MV-4-11 (cell line): Measurements from ENCODE around the gene TMEM225.
"Not testable (repeated sequence)": the region's sequence is repeated elsewhere in the genome, so short reads cannot be mapped to it uniquely, and the experiment has no call there.

Experiments
- DNase-seq: peaks from one replicate; lab custom pipeline; 2025; lab: John Stamatoyannopoulos, UW

Gene TMEM225, protein sequence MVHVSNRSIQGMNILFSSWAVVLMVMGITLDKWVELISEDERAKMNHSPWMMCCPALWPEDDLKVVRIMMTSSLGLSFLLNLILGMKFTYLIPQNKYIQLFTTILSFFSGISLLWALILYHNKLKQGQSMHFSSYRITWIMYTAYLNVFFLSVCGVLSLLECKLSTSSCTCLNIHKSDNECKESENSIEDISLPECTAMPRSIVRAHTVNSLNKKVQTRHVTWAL

GRCh38 chr11:123885570-123885969, at the start of gene TMEM225:
TSS of gene TMEM225 (minus strand) at chr11:123885670. CDS start at chr11:123885425, 245 bp downstream.
- DNase-seq: no peak

- no peak for DNase-seq
Observed at GRCh38 chr11:123924027-123924426, 38.6 kb upstream of the TMEM225 start.

DNA sequence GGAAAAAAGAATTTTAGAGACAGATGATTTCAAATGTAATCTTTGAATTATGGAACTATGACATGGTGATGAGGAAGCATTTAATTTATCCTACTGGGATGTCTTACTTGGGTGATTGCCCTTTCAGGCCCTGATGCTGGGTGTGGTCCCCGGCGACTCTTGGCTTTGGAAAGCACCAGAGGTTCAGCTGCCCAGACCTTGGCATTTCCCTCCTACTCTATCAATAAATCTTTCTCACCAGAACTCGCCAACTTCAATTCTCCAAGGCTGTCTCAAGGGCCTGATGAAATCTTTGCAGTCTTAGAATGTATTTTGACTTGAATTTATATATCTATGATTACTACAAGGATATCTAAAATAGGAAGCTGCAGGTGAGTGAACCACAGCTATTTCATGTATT, 35.5 kb upstream of the TMEM225 start:
- no peak for DNase-seq

DNA sequence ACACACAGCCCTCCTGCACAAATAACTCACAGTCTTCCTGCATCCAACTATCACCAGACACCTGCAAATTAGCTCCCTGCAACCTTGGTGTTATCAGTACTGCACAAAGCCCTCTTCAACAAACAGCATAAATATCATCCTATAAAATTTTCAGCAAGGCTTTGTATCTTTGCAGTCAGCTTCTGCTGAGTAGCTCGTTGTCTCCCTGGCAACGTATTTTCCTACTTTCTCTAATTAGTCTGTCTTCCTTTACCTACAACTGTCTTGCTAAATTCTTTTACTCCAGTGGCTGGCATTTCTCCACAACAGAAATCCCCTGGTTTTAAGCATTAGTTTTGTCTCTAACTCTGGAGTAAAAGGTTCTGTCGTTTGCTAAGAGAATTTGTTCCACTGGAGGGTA, 20.4 kb upstream of the TMEM225 start:
- no peak for DNase-seq

DNA sequence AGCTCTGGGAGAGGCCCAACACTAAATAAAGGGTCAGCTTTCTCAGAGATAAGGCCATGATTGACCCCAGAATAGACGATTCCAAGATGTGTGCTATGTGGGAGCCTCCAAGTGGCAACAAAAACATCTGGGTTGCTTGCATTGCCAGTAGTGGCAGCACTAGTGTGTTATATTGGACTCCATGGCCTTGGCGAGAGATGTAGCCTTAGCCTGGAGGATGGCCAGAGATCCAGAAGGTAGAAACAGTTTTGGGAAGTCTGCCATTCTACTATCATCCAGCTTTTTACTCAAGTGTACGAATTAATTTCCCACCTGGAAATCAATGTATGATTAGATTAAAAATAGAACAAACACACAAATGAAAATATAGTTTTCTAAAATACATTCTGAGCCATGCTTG, 19.5 kb upstream of the TMEM225 start:
- no peak for DNase-seq

DNA sequence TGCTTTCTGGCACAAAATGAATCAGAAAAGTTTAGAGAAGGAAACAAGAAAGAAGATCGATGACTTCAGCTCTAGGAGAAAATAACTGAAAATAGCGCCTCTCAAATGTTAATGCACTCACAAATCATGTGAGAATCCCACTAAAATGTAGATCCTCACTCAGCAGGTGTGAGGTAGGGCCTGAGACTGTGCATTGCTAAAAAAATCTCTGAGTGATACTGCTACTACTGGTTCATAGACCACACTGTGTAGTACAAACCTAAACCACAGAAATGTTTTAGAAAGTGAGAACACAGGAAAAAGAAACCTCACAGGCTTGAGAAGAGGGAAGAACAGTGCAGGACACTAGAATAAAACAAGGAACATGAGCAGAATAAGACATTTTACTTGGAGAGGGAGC, 18.5 kb upstream of the TMEM225 start:
- DNase-seq: no peak

DNA sequence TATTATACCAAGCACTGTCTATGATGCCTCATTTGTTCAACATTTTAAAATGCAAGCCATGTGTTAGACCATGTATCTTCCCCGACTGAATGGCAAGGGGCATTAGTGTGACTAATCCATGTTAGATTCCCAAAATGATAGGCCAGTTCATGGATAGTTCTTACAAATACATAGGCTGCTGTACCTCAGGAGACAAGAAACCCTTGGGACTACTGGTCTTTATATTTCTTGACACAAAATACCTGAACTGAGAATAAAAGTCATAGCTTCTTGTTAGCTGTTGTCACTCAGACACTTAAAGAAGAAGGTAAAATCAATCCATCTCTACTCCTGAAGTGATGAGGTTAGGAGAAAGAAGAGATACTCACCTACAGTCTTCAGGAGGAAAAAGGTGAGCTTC, 16.4 kb upstream of the TMEM225 start, which contains the start of gene OR8D4:
Gene OR8D4, plus strand, starts transcription at position 301 of the 400 bp plus-strand sequence. CDS start 4,265 bp downstream, outside the sequence.
- DNase-seq: no peak

GRCh38 chr11:123899792-123900191, 14.3 kb upstream of the TMEM225 start:
- no peak for DNase-seq

- no peak for DNase-seq
Observed at GRCh38 chr11:123892031-123892430, 6.6 kb upstream of the TMEM225 start.

DNA sequence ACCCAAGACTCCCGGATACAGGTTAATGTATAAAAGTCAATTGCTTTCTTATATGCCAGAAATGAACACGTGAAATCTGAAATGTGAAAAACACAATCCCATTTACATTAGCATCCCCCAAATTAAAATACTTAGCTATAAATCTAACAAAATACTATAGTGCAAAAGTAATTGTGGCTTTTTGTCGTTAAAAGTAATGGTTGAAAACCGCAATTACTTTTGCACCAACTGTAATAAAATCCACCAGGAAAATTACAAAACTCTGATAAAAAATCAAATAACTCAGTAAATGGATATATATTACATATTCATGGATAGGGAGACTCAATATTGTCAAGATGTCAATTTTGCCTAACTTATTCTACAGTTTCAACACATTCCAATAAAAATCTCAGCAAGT, 4.6 kb downstream of the TMEM225 start:
- DNase-seq: no peak

DNA sequence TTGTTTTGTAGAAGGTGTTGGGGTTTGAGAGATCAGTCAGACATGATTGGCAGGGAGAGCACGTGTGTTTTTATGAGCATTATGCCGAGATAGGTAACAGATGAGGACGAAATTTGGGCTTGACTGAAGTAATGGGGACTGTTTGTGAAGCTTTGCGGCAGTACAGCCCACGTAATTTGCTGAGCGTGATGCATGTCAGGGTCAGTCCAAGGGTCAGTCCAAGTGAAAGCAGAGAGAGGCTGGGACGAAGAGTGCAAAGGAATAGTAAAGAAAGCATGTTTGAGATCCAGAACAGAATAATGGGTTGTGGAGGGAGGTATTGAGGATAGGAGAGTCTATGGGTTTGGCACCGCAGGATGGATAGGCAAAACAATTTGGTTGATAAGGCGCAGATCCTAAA, 17.7 kb downstream of the TMEM225 start:
- DNase-seq: not testable (repeated sequence)

DNA sequence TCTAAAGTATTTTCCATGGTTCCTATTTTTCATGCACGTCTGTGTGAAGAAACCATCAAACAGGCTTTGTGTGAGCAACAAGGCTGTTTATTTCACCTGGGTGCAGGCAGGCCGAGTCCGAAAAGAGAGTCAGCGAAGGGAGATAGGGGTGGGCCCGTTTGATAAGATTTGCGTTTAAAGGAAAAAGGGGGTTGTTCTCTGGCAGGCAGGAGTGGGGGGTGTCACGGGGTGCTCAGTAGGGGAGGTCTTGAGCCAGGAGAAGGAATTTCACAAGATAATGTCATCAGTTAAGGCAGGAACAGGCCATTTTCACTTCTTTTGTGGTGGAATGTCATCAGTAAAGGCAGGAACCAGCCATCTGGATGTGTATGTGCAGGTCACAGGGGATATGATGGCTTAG, 20.2 kb downstream of the TMEM225 start:
- DNase-seq: not testable (repeated sequence)

- no peak for DNase-seq
Observed at GRCh38 chr11:123859731-123860130, 25.7 kb downstream of the TMEM225 start.

DNA sequence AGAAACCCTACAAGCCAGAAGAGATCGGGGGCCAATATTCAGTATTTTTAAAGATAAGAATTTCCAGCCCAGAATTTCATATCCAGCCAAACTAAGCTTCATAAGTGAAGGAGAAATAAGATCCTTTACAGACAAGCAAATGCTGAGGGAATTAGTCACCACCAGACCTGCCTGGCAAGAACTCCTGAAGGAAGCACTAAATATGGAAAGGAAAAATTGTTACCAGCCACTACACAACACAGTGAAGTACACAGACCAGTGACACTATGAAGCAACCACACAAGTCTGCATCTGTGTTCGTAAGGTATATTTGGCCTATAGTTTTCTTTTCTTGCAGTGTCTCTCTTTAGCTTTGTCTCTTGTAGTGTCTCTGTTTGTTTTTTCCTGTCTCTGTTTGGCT, 29.0 kb downstream of the TMEM225 start:
- no peak for DNase-seq

GRCh38 chr11:123853038-123853437, 32.4 kb downstream of the TMEM225 start:
- no peak for DNase-seq

GRCh38 chr11:123852321-123852720, 33.1 kb downstream of the TMEM225 start:
- no peak for DNase-seq

GRCh38 chr11:123851110-123851509, 34.4 kb downstream of the TMEM225 start:
- DNase-seq: no peak

DNA sequence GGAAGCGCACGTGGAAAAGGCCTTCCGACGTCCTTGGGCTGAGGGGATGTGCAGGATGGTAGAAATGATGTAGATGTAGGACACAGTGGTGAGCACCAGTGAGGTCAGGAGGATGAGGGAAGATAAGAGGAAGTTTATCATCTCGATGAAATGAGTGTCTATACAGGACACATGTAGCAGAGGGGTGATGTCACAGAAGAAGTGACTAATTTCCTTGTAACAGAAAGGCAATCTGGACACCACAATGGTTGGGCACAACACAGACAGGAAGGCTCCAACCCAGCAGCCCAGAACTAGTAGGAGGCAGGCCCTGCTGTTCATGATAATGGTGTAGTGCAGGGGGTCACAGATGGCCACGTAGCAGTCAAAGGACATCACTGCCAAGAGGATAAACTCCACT, 44.3 kb downstream of the TMEM225 start:
- DNase-seq: peak; percentile 44

DNA sequence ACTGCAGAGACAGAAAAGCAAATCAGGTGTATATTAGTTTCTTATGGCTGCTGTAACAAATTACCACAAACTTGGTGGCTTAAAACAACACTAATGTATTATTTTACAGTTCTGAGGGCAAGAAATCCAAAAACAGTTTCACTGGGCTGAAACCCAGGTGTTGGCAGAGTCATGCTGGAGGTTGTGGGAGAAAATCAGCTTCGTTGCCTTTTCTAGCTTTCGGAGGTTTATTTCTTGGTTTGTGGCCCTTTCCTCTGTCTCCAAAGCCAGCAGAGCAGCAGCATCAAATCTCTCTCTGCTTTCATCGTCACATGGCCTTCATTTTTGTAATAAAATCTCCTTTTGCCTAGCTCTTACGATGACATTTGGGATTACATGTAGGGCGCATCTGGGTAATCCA, 46.3 kb downstream of the TMEM225 start:
- DNase-seq: no peak

DNA sequence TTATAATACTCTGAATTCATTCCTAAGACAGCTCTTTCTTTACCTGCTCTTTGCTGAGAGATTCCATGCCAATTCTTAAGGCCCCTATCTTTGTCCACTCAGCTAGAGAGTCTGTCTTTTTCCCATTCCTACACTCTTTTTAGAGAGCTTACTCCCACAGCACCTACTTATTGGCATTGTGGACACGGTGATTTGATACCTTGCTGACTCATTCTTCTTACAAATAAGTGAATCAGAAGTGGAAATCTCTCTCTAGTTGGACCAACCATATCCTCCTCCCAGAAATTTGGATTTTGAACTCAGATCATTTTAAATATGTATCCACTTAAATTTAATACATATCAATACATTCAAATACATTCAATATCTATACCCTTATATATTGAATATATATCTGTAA, 46.8 kb downstream of the TMEM225 start:
- no peak for DNase-seq

GRCh38 chr11:123838199-123838598, 47.3 kb downstream of the TMEM225 start:
- DNase-seq: no peak

GRCh38 chr11:123833095-123833494, 52.4 kb downstream of the TMEM225 start:
- no peak for DNase-seq
